Left colon (tissue), 2 donors: ENCODE measurements around the gene GAS6. TPM values are rescaled to one million over a fixed set of nuclear protein-coding genes. Genes with fewer than 3 reads are reported as not detected.
A peak's percentile ranks its signal among the peaks of the same experiment; 100 is the strongest.
"Not testable (repeated sequence)": the region's sequence is repeated elsewhere in the genome, so short reads cannot be mapped to it uniquely, and the experiment has no call there.

Experiments used
- ATAC-seq: fragments of 200-7000 bp; cut with Tn5 transposase; one replicate; pipeline ENCODE4 v1.9.1; 2020; ENCODE audit warnings: mild to moderate bottlenecking, moderate library complexity
- DNase-seq, 2 donors: peaks; one replicate each; pipeline ENCODE4 v3.0.0-alpha.2; 2020
- intact Hi-C, 2 donors: fragments of 100-400 bp; cut with DNase I in 1 of 2; cut with micrococcal nuclease in 1 of 2; formaldehyde crosslinking; loops; one replicate each; pipeline versions ENCODE4 v1.11.2 to v1.14.0; 2022; cut with DNase I, micrococcal nuclease
- total RNA-seq, 2 donors: library from RNA; stranded (reverse); fragmentation: NEBNext Ultra II Directional; extraction: Animal tissue kit (Norgen Biotek cat#: 25700); gene quantifications; one replicate each; pipeline ENCODE4 v1.2.1, GENCODE V29; 2021
- donor health status: DM: no; HTN: no; CAD: no.
- donor health status: DM: yes; HTN: yes; CAD: no.

The GAS6 gene
- total RNA-seq, 2 donors from 2014 or later: 125 to 185 TPM

DNA sequence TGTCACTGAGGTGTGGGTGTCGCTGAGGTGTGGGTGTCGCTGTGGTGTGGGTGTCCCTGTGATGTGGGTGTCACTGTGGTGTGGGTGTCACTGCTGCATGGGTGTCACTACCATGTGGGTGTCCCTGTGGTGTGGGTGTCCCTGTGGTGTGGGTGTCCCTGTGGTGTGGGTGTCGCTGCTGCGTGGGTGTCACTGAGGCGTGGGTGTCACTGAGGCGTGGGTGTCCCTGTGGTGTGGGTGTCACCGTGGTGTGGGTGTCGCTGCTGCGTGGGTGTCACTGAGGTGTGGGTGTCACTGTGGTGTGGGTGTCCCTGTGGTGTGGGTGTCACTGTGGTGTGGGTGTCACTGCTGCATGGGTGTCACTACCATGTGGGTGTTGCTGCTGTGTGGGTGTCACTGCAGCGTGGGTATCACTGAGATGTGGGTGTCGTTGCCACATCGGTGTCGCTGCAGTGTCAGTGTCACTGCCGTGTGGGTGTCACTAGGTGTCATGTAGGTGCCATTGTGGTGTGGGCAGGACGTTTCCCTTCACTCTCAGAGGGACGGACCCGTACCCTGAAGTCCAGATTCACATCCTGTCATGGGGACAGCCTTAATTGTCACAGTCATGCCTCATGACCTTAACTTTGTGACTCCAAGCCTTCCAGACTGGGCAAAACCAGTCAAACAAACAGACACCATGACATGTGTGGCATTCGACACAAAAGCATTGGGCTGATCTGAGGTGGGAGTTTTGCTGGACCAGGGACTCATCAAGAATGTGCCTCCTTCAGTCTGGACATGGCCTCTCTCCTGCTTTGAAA lies 12.7 kb upstream of the GAS6 start:
- ATAC-seq (no peak), DNase-seq (no peak)
- intact Hi-C loops: no loop called here

DNA sequence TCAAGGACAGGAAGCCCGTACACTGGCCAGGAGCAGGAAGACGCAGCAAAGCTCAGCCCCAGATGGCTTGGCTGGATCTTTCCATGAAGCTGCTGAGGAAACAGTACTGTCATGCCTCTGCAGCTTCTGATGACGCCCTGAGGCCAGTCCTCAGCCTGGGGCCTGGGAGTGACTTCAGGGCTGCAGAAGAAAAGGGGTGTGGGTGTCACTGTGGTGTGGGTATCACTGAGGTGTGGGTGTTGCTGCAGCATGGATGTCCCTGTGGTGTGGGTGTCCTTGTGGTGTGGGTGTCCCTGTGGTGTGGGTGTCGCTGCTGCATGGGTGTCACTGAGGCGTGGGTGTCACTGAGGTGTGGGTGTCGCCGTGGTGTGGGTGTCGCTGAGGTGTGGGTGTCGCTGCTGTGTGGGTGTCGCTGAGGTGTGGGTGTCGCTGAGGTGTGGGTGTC lies 12.0 kb upstream of the GAS6 start:
- intact Hi-C loops: no loop called here
- DNase-seq: no peak
- no peak for ATAC-seq

DNA sequence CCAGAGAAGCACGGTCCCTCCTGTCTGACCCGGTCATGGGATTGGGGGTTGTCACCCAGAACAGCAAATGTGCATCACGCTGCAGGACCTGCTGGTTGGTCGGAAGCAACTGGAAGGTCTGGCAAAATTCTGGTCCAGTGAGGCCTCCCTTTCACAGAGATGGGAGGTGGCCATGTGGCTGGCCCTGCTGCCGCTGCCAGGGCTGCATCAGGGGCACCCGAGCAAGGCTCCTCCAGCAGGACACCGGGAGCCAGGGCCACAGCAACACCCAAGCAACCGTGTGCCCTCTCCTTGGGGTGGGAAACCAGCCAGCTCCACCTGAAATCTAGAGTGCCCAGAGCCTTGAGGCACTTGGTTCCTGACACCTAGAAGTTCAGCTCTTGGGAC lies 11.5 kb upstream of the GAS6 start:
- no peak for ATAC-seq
- intact Hi-C loops: no loop called here

DNA sequence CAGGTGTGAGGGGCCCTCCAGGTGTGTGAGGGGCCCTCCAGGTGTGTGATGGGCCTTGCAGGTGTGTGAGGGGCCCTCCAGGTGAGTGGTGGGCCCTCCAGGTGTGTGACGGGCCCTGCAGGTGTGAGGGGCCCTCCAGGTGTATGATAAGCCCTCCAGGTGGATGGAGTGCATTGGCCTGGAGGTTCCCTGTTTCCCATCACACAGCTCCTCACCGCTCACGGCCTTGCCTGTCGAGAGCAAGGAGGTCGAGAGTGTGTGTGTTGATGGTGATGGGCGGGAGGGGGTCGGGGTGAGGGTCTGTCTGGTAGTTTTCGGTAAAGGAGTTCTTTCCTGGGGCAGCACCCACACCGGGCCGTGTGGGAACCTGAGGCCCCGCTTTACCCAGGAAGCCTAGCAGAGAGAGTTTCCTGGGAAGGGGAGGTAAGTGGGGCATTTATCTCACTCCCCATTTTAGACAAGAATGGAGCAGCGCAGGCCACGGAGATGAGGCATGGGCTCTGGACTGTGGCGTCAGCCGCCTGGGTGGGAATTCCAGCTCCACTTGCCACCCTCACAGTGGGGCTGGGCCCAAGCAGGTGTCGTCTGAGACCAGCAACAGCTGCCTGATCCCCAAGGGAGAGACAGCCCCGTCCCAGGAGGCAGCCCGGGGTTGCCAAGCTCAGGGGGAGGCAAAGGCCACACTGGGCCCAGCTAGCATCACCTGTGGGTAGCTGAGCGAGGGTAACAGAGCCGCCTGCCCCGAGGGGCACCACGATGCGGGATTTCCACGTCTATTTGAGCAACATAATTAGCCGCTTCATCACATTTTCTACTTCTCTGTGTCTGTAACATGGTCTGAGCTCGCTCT lies 10.9 kb upstream of the GAS6 start:
- intact Hi-C loops: no loop called here
- ATAC-seq (no peak), DNase-seq (no peak)

More for the DNA sequence above, 11.5 kb upstream of the GAS6 start:
- no peak for DNase-seq

DNA sequence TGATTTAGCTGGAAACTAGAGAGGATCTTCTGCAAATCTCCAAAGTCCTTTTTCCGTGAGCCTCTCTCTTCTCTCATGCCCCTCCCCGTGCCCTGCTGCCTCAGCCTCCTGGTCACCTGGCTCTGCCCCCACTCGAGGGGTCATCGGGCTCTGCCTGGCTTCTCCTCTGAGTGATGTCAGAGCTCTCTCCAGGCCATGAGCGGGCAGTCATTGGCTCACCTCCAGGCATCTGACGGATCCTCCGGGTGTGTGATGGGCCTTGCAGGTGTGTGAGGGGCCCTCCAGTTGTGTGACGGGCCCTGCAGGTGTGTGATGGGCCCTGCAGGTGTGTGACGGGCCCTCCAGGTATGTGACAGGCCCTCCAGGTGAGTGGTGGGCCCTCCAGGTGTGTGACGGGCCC lies 10.3 kb upstream of the GAS6 start:
- intact Hi-C loops: no loop called here
- ATAC-seq (no peak), DNase-seq (no peak)

DNA sequence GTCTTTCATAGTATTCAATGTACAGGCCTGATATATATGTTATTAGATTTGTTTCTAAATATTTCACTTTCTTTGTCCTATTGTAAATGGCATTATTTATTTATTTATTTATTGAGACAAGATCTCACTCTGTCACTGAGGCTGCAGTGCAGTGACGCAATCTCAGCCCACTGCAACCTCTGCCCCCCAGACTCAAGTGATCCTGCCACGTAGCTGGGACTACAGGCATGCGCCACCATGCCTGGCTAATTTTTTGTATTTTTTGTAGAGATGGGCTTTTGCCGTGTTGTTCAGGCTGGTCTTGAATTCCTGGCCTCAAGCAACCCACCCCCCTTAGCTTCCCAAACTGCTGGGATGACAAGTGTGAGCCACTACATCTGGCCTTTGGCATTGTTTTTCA lies 5.4 kb upstream of the GAS6 start:
- ATAC-seq (no peak), DNase-seq (no peak)
- intact Hi-C loops: no loop called here

DNA sequence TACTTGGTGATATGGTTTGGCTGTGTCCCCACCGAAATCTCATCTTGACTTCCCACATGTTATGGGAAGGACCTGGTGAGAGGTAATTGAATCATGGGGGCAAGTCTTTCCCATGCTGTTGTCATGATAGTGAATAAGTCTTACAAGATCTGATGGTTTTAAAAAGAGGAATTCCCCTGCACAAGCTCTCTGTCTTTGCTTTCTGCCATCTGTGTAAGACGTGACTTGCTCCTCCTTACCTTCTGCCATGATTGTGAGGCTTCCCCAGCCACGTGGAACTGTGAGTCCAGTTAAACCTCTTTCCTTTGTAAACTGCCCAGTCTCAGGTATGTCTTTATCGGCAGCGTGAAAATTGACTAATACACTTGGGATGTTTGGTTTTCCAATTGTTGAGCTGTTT lies 4.0 kb upstream of the GAS6 start:
- ATAC-seq, intact Hi-C loops, DNase-seq: not testable (repeated sequence)

DNA sequence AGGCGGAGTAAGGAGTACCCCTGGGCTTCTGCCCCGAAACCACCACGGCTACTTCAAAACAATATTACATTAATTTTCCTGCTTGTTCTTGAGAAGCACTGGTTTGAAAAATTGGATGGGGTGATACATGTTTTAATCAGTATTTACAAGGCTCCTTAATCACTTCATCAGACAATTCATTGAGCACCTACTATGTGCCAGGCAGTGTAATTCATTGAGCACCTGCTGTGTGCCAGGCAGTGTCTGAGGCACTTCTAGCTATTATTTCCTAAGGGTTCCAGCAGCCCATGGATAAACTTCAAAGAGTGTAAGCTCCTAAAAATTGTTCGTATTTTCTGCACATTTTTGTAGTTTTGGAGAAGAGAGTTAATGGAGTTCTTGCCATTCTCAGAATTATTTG lies 1.6 kb upstream of the GAS6 start:
- DNase-seq: no peak
- ATAC-seq: no peak
- intact Hi-C loops: no loop called here

DNA sequence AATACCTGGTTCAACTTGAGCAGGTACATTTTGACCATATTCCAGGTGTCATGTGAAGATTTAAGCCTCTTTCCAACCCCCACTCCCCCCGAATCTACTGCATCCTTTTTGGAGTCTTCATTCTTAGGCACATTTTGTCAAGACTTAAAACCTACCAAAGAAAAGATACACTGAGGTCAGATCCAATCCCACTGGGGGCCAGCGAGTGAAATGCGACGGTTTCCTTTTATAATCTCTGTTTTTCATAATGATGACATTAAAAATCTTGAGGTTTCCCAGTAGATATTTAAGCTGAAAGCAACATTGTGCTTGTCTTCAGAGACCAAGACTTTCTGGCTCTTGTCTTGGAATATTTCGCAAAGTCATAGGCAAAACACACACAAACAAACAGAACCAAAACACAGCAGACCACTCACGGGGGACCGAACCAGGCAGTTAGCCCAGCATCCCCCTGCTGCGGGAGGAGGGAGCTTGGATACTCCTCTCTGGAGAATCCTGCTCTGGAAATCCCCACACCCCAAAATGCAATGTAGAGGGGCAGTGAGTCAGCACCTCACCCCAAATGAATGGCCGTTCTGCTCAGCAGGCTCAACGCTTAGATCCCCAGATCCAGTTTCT lies 506 bp upstream of the GAS6 start:
- ATAC-seq: no peak
- no peak for DNase-seq

DNA sequence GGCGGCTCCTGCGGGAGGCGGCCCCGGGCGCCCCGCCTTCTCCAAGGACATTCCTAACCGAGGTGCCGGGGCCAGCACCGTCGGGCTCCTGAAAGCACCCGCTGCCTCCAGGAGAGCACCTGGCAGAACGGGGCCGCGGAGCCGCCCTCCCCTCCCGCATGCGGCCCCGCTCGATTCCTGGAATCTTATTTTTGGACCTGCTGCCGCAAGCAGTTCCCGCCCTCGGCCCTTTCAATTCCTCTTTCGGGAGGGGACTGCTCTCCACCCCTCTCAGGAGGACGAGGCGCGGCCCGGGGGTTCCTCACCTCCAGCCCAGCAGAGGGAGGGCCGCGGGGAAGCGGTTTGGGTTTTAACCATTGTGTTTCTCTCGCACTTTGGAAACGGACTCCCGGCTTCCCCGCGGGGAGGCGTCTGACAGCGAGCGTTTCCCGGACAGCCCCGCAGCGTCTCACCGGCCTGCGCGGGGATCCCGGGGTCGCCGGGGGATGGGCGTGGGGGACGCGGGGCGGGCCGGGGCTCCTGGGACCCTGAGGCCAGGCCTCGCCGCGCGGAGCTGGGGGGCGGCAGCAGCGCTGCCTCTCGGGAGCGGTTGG lies 849 bp downstream of the GAS6 start:
- ATAC-seq: peak; percentile 37
- intact Hi-C loops: no loop called here
- DNase-seq: peak; percentile 67 to 72

More for the DNA sequence above, 506 bp upstream of the GAS6 start:
- intact Hi-C loops: no loop called here

DNA sequence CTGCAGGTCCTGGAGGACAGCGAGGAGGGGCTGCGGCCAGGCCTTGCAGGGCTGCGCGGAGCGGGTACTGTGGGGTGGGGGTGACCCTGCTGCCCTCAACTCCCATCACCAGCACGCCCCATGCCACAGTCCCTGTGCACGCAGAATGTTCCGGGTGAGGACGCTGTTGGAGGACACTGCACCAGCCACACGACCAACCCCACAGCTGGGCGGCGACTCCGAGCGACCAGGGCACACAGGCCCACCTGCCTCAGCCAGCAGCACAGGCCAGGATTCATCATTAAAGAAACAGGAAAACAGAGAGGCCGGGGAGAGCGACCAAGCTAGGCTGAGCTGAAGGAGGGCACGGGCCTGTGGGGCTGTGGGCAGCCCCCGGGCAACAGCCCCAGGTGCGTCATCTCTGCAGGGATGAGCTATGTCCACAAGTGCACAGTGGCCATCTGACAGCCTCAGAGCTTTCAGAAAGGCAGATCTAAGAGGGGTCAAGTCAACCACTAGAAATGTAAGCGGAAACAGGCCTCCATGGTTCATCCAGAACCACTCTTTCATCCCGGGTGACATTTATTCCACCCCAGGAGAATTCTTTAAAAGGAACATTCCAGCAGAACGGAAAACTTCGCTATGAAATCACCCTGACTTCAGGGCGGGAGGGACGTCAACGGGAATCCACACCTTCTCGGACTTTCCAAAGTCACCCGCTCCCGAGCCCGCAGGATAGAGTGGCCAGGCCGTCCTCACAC lies 1.5 kb downstream of the GAS6 start:
- ATAC-seq (peak; percentile 16), DNase-seq (no peak)
- intact Hi-C loops: no loop called here

DNA sequence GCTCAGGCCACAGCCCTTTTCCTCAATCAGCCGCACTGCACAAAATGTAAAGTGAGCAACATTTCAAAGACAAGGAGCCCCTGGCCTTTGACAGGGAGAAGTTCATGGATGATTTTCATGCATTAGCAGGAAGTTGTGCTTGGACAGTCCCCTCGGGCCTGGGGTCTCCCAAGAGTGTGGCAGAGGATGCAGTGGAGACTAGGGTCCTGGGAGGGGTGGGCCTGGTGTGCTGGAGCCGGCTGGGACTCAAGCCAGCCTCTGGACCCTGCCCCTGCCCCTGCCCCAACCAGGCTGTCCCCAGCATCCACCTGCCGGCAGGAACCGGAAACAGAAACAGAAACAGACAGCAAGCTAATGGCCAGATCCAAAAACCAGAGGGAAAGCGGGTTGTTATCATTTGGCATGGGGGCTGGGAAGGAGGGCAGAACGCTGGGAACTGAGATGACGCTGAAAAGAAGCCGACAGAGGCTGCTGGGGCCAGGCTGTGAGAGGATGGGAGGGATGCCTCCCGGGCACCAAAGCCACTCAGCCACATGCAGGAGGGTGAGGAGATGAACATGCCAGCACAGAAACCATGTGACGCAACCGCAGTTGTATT lies 2.3 kb downstream of the GAS6 start:
- no peak for DNase-seq
- intact Hi-C loops: no loop called here
- ATAC-seq: no peak

DNA sequence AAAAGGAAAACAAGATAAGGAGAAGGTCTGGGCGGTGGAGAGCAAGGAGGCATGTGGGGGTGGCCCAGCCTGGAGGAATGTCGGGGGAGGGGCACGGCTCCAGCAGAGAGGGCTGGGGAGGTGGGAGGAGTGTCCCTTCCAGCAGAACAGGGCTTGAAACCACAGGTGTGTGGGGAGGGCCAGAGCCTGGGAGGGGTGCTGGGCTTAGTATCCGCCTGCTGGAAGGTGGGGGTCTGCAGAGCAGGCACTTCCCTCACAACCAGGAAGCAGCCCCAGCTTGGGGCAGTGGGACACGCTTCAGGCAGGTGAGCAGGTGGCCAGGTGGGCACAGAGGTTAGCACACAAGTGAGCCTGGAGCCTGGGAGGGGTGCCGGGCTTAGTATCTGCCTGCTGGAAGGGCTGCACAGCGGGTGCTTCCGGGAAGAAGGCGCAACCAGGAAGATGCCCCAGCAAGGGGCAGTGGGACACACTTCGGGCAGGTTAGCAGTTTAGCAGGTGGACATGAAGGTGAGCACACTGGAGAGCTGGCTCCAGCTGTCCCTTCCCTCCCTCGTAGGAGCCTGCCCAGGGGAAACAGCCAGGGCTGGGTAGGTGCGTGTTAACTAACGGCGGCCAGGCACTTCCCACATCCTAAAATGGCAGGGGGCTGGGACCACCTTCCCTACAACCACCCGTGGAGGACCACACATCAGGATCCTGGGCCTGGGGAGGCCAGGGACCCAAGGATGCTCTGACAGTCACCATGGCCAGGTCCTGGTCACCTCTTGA lies 3.0 kb downstream of the GAS6 start:
- ATAC-seq (peak; percentile 67), DNase-seq (peak; percentile 85 to 88)
- intact Hi-C loops: no loop called here

DNA sequence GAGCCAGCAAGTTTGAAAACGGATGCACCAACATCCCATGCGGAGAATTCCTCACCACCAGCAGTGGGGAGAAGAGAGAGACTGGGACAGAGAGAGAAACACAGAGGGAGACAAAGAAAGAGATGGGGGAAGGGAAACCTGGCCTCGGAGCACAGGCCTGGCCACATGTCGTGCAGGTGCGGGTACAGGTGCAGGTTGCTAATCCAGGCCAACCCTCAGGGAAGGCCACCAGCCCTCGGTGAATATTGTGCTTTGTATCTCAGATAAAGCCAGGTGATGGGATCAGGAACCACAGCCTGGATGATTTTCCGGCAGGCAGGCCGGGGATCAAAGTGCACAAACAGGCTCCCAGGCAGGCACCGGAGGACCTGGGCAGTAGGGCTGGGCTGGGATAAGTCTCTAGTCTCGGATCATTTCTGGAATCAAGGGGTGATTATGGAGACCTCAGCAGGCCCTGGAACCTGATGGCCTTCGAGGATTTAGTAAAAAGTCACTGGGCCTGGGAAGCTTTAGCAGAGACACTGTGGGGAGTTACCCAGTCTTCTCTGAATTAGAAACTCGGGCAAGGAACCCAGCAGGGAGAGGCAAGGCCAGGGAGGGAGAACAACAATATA lies 3.7 kb downstream of the GAS6 start:
- peak; percentile 61 for ATAC-seq
- peak; percentile 74 to 76 for DNase-seq
- intact Hi-C loops: no loop called here

DNA sequence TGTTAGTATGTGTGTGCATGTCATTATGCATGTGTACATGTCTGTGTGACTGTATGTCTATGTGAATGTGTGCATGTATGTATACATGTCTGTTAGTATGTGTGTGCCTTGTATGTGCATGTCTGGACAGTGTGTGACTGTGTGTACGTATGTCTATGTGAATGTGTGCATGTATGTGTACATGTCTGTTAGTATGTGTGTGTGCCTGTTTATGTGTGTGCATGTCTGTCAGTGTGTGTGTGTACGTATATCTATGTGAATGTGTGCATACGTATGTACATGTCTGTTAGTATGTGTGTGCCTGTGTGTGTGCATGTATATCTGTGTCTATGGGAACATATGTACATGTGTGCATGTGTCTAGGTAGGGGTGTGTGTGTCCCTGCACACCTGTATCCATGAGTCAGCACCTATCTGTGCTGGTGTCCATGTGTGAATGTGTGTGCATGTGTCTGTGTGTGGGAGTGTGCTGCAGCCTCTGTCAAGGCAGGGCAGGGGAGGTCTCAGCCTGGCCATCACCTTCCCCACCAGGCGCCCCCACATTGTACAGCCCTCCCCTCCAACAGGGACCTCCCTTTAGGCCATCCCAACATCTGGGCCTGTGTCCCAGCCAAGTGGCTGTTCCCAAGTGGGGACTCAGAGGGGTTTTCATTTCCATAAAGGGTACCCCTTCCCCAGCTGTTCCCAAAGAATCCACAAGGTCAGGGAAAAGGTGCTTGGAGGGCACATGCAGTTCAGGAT lies 4.4 kb downstream of the GAS6 start:
- ATAC-seq: no peak
- intact Hi-C loops: no loop called here
- no peak for DNase-seq

DNA sequence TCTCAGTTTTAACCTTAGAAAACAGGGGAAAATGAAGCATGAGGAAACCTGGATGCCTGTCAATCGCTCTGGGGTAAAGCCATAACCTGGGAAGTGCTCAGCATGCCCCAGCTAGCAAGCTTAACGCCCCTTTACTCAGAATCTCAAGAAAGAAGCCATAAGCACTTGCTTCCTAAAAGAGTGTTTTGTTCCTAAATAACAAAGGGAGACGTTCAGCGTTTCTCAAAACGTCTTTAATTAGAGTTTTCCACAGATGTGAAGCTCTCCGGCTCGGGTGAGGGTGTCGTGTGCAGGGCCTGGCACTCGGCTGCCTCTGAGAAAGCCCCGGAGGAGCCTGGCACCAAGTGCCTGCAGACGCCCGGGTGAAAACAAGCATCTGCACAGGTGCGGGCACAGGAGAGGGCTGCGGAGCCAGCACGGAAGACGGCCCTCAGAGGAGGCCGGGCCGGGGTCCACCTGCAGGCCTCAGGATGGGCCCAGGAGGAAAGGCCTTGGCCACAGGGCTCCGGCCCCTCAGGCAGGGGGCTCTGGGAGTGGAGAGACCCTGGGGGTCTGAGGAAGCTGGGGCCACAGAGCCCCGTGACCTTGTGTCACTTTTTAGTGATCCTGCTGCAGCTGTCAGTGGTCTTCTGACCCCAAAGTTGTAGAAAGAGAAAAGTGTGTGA lies 6.2 kb downstream of the GAS6 start:
- ATAC-seq (no peak), DNase-seq (no peak)
- intact Hi-C loops: no loop called here
